Type B pancreatic cell (in vitro differentiated cells): ENCODE results near the gene TCN1. TPM values are rescaled to one million over a fixed set of nuclear protein-coding genes. Genes with fewer than 3 reads are reported as not detected.

Experiments used
- DNase-seq: peaks from one replicate; pipeline ENCODE4 v3.0.0; 2021; ENCODE audit warnings: mixed read lengths; ENCODE audit not compliant: unreplicated experiment; ENCODE audit errors: extremely low spot score
- H3K27ac Mint-ChIP-seq: 2 replicates; pipeline ENCODE4 v1.8.0; 2021; ENCODE audit warnings: mild to moderate bottlenecking, mixed read lengths
- H3K27me3 Mint-ChIP-seq: 2 replicates; pipeline ENCODE4 v1.8.0; 2021; ENCODE audit warnings: mixed read lengths
- H3K36me3 Mint-ChIP-seq: 2 replicates; pipeline ENCODE4 v1.8.0; 2021; ENCODE audit warnings: mixed read lengths
- H3K4me1 Mint-ChIP-seq: one replicate; pipeline ENCODE4 v1.8.0; 2021; ENCODE audit warnings: mixed read lengths; ENCODE audit not compliant: unreplicated experiment
- H3K4me3 Mint-ChIP-seq: 2 replicates; pipeline ENCODE4 v1.8.0; 2021; ENCODE audit warnings: mild to moderate bottlenecking, mixed read lengths
- H3K9me3 Mint-ChIP-seq: 2 replicates; pipeline ENCODE4 v1.8.0; 2021; ENCODE audit warnings: mixed read lengths
- total RNA-seq: library from RNA; stranded (reverse); gene quantifications from 2 replicates; pipeline ENCODE4 v1.2.1, GENCODE V29; 2021; ENCODE audit warnings: low replicate concordance
- TF ChIP-seq, protein P1 (sequence below): fragments of 200-600 bp; sonication (generic); conservative IDR thresholded peaks from 2 replicates; pipeline ENCODE4 v1.5.0; 2021; ENCODE audit warnings: antibody characterized with exemption, mild to moderate bottlenecking

Gene TCN1
- total RNA-seq, 1 donor from 2014 or later = 269 TPM

DNA sequence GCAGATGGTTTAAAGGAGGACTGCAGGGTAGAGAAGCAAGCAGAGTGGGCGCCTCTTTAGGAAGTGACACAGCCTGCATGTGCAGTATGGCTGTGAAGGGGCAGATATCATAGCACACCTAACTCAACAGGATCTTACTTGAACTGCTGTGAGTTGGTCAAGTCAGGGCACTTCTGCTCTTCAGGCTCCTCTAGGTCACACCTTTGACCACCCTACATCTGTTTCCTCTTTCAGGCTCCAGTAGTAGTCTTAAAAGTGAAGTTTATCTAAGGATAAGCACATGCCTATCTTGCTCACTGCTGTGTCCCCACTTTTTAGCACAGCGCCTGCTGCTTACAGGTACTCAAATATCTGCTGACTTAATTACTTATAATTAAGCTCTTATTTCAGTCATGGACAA lies 62.2 kb downstream of the TCN1 start:
- H3K9me3 Mint-ChIP-seq = no peaks in the 10 kb centered on the region
- DNase-seq = no peak
- no peak overlapping the region for H3K4me3 Mint-ChIP-seq
- H3K27ac Mint-ChIP-seq = no peak overlapping the region
- TF ChIP-seq, protein P1, sequence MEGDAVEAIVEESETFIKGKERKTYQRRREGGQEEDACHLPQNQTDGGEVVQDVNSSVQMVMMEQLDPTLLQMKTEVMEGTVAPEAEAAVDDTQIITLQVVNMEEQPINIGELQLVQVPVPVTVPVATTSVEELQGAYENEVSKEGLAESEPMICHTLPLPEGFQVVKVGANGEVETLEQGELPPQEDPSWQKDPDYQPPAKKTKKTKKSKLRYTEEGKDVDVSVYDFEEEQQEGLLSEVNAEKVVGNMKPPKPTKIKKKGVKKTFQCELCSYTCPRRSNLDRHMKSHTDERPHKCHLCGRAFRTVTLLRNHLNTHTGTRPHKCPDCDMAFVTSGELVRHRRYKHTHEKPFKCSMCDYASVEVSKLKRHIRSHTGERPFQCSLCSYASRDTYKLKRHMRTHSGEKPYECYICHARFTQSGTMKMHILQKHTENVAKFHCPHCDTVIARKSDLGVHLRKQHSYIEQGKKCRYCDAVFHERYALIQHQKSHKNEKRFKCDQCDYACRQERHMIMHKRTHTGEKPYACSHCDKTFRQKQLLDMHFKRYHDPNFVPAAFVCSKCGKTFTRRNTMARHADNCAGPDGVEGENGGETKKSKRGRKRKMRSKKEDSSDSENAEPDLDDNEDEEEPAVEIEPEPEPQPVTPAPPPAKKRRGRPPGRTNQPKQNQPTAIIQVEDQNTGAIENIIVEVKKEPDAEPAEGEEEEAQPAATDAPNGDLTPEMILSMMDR = no peak
- H3K27me3 Mint-ChIP-seq = no peaks in the 10 kb centered on the region
- H3K4me1 Mint-ChIP-seq = peaks cover 18% of the 10 kb centered on the region
- peaks cover 19% of the 10 kb centered on the region for H3K36me3 Mint-ChIP-seq

Other genes starting within 250 kb of the TCN1 start
- gene PATL1, start 197.4 kb downstream of the TCN1 start, total RNA-seq = 35.0 and 37.4 TPM in 2 replicates
- not detected in 2 replicates for gene OR10V1, start 152.6 kb downstream of the TCN1 start, total RNA-seq
- gene STX3, start 111.1 kb downstream of the TCN1 start, total RNA-seq = 44.6 and 75.8 TPM in 2 replicates
- gene MRPL16, start 55.7 kb downstream of the TCN1 start, total RNA-seq = 46.2 and 67.1 TPM in 2 replicates
- gene CBLIF, start 21.0 kb downstream of the TCN1 start, total RNA-seq = 11.2 and 54.6 TPM in 2 replicates
- gene OOSP3, start 12.3 kb upstream of the TCN1 start, total RNA-seq = not detected in 2 replicates
- gene OOSP1, start 71.9 kb upstream of the TCN1 start, total RNA-seq = not detected in 2 replicates
- not detected in 2 replicates for gene OOSP4A, start 97.5 kb upstream of the TCN1 start, total RNA-seq
- gene OOSP4B, start 150.7 kb upstream of the TCN1 start, total RNA-seq = not detected in 2 replicates
- not detected in 2 replicates for gene OOSP2, start 173.9 kb upstream of the TCN1 start, total RNA-seq
- gene MS4A3, start 190.2 kb upstream of the TCN1 start, total RNA-seq = not detected in 2 replicates
- gene MS4A2, start 222.2 kb upstream of the TCN1 start, total RNA-seq = not detected in 2 replicates